ENCODE data around the gene SPTBN1. TPM values are rescaled to one million over a fixed set of nuclear protein-coding genes. Genes with fewer than 3 reads are reported as not detected.
A peak's percentile ranks its signal among the peaks of the same experiment; 100 is the strongest.

Gene SPTBN1
- 100 to 1,000 TPM in 1 of 3 donors, 10 to 100 TPM in 2; 65.7 to 142 (median 68.3) TPM for total RNA-seq
- total RNA-seq (2013), result 122 TPM

DNA sequence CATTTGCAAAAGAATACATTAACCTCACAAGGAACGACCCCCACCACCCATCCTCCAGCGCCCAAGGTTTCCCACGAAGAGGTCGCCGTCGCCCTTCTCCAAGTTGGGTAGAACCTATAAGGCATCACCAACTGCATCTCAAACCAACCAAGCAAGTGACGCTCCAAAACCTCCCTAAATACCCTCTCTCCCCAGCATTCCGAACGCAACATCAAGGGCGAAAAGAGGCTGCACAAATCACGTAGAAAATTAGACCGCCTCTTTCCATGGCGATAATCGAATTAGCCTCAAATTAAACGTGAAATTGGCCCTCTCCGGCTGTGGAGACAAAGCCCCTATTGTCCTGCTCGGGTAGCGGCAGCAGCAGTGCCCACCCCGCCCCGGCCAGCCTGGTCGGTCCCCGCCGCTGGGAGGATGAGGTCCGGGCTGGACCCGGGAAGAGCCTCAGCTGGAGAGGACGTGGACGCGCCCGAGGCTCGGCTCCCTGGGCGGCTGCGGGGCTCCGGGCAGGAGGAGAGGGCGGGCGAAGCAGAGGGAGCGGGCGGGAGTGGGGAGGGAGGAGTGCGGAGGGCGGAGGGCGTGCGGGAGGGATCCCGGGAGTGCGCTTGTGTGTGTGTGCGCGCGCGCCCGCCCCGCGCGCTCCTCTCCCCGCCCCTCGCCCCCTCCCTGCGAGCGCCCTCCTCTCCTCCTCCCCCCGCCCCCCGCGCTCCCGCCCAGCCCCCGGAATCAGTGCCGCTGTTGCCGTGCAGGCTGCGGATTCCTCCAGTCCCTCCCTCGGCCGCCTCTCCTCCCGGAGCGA lies at the start of gene SPTBN1:
TSS of gene SPTBN1 (plus strand) at position 765 of the 799 bp plus-strand sequence. CDS start 70,092 bp downstream, outside the sequence.
- Mint-ChIP-seq H3K36me3 (no peaks in the 10 kb centered on the region), H3K4me3 (peak within 1 kb of the TSS; percentile 93), H3K27ac (no peak within 1 kb of the TSS), H3K9me3 (no peaks in the 10 kb centered on the region), H3K27me3 (ENCODE audit: low read depth in 2 of 2) (peaks cover 38 to 54% of the 10 kb centered on the region in 2 donors), H3K4me1 (peaks cover 9 to 15% of the 10 kb centered on the region in 2 donors)
- ATAC-seq, result peak in 2 of 3 donors; percentile 26 to 48
- Histone ChIP-seq H3K27ac (ENCODE audit: low read length) (no peak within 1 kb of the TSS), H3K36me3 (ENCODE audit: control insufficient read depth, insufficient read depth, low read length) (no peaks in the 10 kb centered on the region), H3K4me1 (ENCODE audit: control insufficient read depth, insufficient read depth, low read length) (peaks cover 18% of the 10 kb centered on the region), H3K4me3 (ENCODE audit: low read length) (peak within 1 kb of the TSS; percentile 18), H3K27me3 (ENCODE audit: control insufficient read depth, insufficient read depth, low read length) (peaks cover 33% of the 10 kb centered on the region), H3K9me3 (ENCODE audit: control insufficient read depth, insufficient read depth, low read length) (no peaks in the 10 kb centered on the region)
- intact Hi-C loops (cut with micrococcal nuclease), result no loop called here
- TF ChIP-seq, protein P1, sequence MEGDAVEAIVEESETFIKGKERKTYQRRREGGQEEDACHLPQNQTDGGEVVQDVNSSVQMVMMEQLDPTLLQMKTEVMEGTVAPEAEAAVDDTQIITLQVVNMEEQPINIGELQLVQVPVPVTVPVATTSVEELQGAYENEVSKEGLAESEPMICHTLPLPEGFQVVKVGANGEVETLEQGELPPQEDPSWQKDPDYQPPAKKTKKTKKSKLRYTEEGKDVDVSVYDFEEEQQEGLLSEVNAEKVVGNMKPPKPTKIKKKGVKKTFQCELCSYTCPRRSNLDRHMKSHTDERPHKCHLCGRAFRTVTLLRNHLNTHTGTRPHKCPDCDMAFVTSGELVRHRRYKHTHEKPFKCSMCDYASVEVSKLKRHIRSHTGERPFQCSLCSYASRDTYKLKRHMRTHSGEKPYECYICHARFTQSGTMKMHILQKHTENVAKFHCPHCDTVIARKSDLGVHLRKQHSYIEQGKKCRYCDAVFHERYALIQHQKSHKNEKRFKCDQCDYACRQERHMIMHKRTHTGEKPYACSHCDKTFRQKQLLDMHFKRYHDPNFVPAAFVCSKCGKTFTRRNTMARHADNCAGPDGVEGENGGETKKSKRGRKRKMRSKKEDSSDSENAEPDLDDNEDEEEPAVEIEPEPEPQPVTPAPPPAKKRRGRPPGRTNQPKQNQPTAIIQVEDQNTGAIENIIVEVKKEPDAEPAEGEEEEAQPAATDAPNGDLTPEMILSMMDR (IDR thresholded peaks at IDR 0.05), result no peak
- peak in 1 of 2 donors; percentile 32 for DNase-seq
- WGBS (ENCODE audit: insufficient coverage), result 2% methylated on average over 51 of the region's 67 CpGs

DNA sequence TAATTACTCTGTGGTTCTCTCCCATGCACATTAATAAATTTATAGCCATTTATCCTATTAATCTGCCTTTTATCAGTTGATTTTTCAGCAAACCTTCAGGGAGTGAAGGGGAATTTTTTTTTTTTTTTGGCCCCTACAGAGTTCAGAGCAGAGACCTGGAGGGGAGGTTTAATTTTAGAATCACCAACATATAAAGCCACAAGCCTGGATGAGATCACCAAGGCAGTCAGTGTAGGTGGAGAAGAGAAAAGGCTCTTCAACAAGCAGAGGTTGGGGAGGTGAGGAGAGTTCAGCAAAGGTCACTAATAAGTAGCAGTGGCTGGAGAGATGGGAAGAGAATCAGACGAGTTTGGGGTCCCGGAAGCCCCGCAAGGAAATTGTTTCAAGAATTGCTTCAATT lies 48.4 kb upstream of the SPTBN1 start:
- H3K36me3 ChIP-seq (ENCODE audit: control insufficient read depth, insufficient read depth, low read length), result no peaks in the 10 kb centered on the region
- peaks cover 3% of the 10 kb centered on the region for H3K27me3 ChIP-seq (ENCODE audit: control insufficient read depth, insufficient read depth, low read length)
- H3K4me1 ChIP-seq (ENCODE audit: control insufficient read depth, insufficient read depth, low read length), result no peaks in the 10 kb centered on the region
- H3K36me3 Mint-ChIP-seq, result no peaks in the 10 kb centered on the region
- intact Hi-C loops (cut with micrococcal nuclease), result no loop called here
- H3K4me1 Mint-ChIP-seq, result peaks cover 0 to 8% of the 10 kb centered on the region in 2 donors
- TF ChIP-seq, protein P1 (IDR thresholded peaks at IDR 0.05), result no peak
- no peaks in the 10 kb centered on the region for H3K9me3 Mint-ChIP-seq
- DNase-seq, result no peak
- ATAC-seq, result no peak
- WGBS (ENCODE audit: insufficient coverage), result 89% methylated on average over 3 of the region's 3 CpGs
- peaks cover 22 to 40% of the 10 kb centered on the region in 2 donors for H3K27me3 Mint-ChIP-seq (ENCODE audit: low read depth in 2 of 2)
- H3K4me3 ChIP-seq (ENCODE audit: low read length), result no peak overlapping the region
- no peaks in the 10 kb centered on the region for H3K9me3 ChIP-seq (ENCODE audit: control insufficient read depth, insufficient read depth, low read length)
- no peak overlapping the region for H3K27ac ChIP-seq (ENCODE audit: low read length)
- no peak overlapping the region for H3K4me3 Mint-ChIP-seq
- no peak overlapping the region for H3K27ac Mint-ChIP-seq

DNA sequence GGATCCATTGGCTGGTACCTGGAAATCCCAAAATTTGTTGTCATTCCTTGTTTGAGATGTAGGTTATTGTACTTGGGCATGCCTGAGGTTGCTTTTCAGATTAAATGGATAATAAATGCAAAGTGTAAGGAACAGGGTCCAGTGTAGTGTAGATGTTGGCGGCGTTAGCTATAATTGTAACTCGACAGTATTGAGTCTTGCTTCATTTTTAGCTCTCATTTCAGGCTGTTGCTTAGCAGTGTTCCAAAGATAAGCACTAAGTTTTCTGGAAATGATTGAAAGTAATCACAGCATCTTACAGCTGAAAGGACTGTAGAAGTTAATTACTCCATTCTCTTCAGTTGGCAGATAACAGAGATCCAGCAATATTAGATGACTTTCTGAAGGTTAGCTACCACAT lies 47.8 kb upstream of the SPTBN1 start:
- WGBS (ENCODE audit: insufficient coverage), result 87% methylated on average over 3 of the region's 3 CpGs

More for the DNA sequence above, 47.8 kb upstream of the SPTBN1 start:
- no peak overlapping the region for H3K27ac ChIP-seq (ENCODE audit: low read length)
- Mint-ChIP-seq H3K27ac (no peak overlapping the region), H3K27me3 (ENCODE audit: low read depth in 2 of 2) (peaks cover 22 to 40% of the 10 kb centered on the region in 2 donors), H3K4me3 (no peak overlapping the region), H3K4me1 (peaks cover 0 to 8% of the 10 kb centered on the region in 2 donors), H3K9me3 (no peaks in the 10 kb centered on the region), H3K36me3 (no peaks in the 10 kb centered on the region)
- no peaks in the 10 kb centered on the region for H3K9me3 ChIP-seq (ENCODE audit: control insufficient read depth, insufficient read depth, low read length)
- no peak overlapping the region for H3K4me3 ChIP-seq (ENCODE audit: low read length)
- no peaks in the 10 kb centered on the region for H3K4me1 ChIP-seq (ENCODE audit: control insufficient read depth, insufficient read depth, low read length)
- no peaks in the 10 kb centered on the region for H3K36me3 ChIP-seq (ENCODE audit: control insufficient read depth, insufficient read depth, low read length)
- no peak for ATAC-seq
- DNase-seq, result no peak
- TF ChIP-seq, protein P1 (IDR thresholded peaks at IDR 0.05), result no peak
- intact Hi-C loops (cut with micrococcal nuclease), result no loop called here
- peaks cover 3% of the 10 kb centered on the region for H3K27me3 ChIP-seq (ENCODE audit: control insufficient read depth, insufficient read depth, low read length)

Data from natural killer cell (primary cell).